Measurements from ENCODE around the gene EEF1G.

EEF1G gene

GRCh38 chr11:62534779-62535545 lies 38.7 kb downstream of the EEF1G start:
- DNase-seq (ENCODE audit: low read depth): no peak
- H3K4me3 ChIP-seq (ENCODE audit: low read depth, low read length): no peak overlapping the region
- no peak for TF ChIP-seq POLR2A (IDR thresholded peaks at IDR 0.05; ENCODE audit: extremely low read depth, insufficient read length)
- no peak for TF ChIP-seq MYC (IDR thresholded peaks at IDR 0.05; ENCODE audit: low read depth, low read length)
- TF ChIP-seq CTCF (IDR thresholded peaks at IDR 0.05; ENCODE audit: low read depth, low read length): no peak

- H3K4me3 ChIP-seq (ENCODE audit: low read depth, low read length): no peak overlapping the region
- no peak for DNase-seq (ENCODE audit: low read depth)
- TF ChIP-seq CTCF (IDR thresholded peaks at IDR 0.05; ENCODE audit: low read depth, low read length) (no peak), POLR2A (IDR thresholded peaks at IDR 0.05; ENCODE audit: extremely low read depth, insufficient read length) (no peak), MAX (IDR thresholded peaks at IDR 0.05; ENCODE audit: low read depth, low read length) (no peak)
Observed at GRCh38 chr11:62532096-62532495, 41.6 kb downstream of the EEF1G start.

- TF ChIP-seq MYC (IDR thresholded peaks at IDR 0.05; ENCODE audit: low read depth, low read length) (no peak), CTCF (IDR thresholded peaks at IDR 0.05; ENCODE audit: low read depth, low read length) (no peak), MAX (IDR thresholded peaks at IDR 0.05; ENCODE audit: low read depth, low read length) (no peak), POLR2A (IDR thresholded peaks at IDR 0.05; ENCODE audit: extremely low read depth, insufficient read length) (no peak)
- no peak for DNase-seq (ENCODE audit: low read depth)
- no peak overlapping the region for H3K4me3 ChIP-seq (ENCODE audit: low read depth, low read length)
Observed at GRCh38 chr11:62516736-62517371, 56.8 kb downstream of the EEF1G start.

- no peak overlapping the region for H3K4me3 ChIP-seq (ENCODE audit: low read depth, low read length)
- TF ChIP-seq MYC (IDR thresholded peaks at IDR 0.05; ENCODE audit: low read depth, low read length) (no peak), CTCF (IDR thresholded peaks at IDR 0.05; ENCODE audit: low read depth, low read length) (no peak), POLR2A (IDR thresholded peaks at IDR 0.05; ENCODE audit: extremely low read depth, insufficient read length) (no peak), MAX (IDR thresholded peaks at IDR 0.05; ENCODE audit: low read depth, low read length) (no peak)
- no peak for DNase-seq (ENCODE audit: low read depth)
Observed at GRCh38 chr11:62514151-62514550, 59.5 kb downstream of the EEF1G start.

GRCh38 chr11:62513626-62514025 lies 60.1 kb downstream of the EEF1G start:
- H3K4me3 ChIP-seq (ENCODE audit: low read depth, low read length): no peak overlapping the region
- TF ChIP-seq CTCF (IDR thresholded peaks at IDR 0.05; ENCODE audit: low read depth, low read length): no peak
- no peak for TF ChIP-seq MYC (IDR thresholded peaks at IDR 0.05; ENCODE audit: low read depth, low read length)
- TF ChIP-seq POLR2A (IDR thresholded peaks at IDR 0.05; ENCODE audit: extremely low read depth, insufficient read length): no peak
- no peak for TF ChIP-seq MAX (IDR thresholded peaks at IDR 0.05; ENCODE audit: low read depth, low read length)
- no peak for DNase-seq (ENCODE audit: low read depth)
